Ascending aorta (tissue), 2 donors: ENCODE measurements around the gene CCER1. TPM values are rescaled to one million over a fixed set of nuclear protein-coding genes. Genes with fewer than 3 reads are reported as not detected.
"Not testable (repeated sequence)": the region's sequence is repeated elsewhere in the genome, so short reads cannot be mapped to it uniquely, and the experiment has no call there.

Experiments used
- DNase-seq, 2 donors: peaks; one replicate each; pipeline ENCODE4 v3.0.0-alpha.2; 2019; ENCODE audit warnings: low spot score in 2 of 2
- H3K27ac ChIP-seq, 2 donors: fragments of 200-600 bp; sonication (generic); one replicate each; pipeline ENCODE4 v1.5.1; 2016 to 2017; ENCODE audit warnings: mild to moderate bottlenecking in 1 of 2
- H3K27me3 ChIP-seq: fragments of 200-600 bp; sonication (generic); one replicate; pipeline ENCODE4 v1.5.1; 2017
- H3K36me3 ChIP-seq, 2 donors: fragments of 200-600 bp; sonication (generic); one replicate each; pipeline ENCODE4 v1.5.1; 2016
- H3K4me1 ChIP-seq, 2 donors: fragments of 200-600 bp; sonication (generic); one replicate each; pipeline ENCODE4 v1.5.1; 2016 to 2017; ENCODE audit warnings: mild to moderate bottlenecking in 1 of 2
- H3K4me3 ChIP-seq, 2 donors: fragments of 200-600 bp; sonication (generic); one replicate each; pipeline ENCODE4 v1.5.1; 2016 to 2017; ENCODE audit warnings: mild to moderate bottlenecking in 1 of 2
- H3K9me3 ChIP-seq, 2 donors: fragments of 200-600 bp; sonication (generic); one replicate each; pipeline ENCODE4 v1.5.1; 2016
- CTCF ChIP-seq, 3 experiments: fragments of 200-600 bp in 2 of 3; fragments of 450-650 bp in 1 of 3; sonication (generic) in 2 of 3; IDR thresholded peaks; one replicate each; pipeline ENCODE4 v1.5.1; 2016 to 2019; ENCODE audit warnings: antibody characterized with exemption in 3 of 3, mild to moderate bottlenecking in 1 of 3, moderate library complexity in 1 of 3
- intact Hi-C: fragments of 100-400 bp; cut with DNase I; formaldehyde crosslinking; loops from one replicate; pipeline ENCODE4 v1.15.1; 2023
- total RNA-seq: library from RNA; depleted of rRNA; stranded (reverse); fragments of >200 nt; gene quantifications from one replicate; pipeline ENCODE4 v1.1.0, GENCODE V29; 2016

The CCER1 gene
- total RNA-seq, 1 donor from 2014 or later = not detected

GRCh38 chr12:90995010-90995409 lies 40.0 kb upstream of the CCER1 start:
- no peak overlapping the region for H3K4me3 ChIP-seq

GRCh38 chr12:90991952-90992465 lies 37.0 kb upstream of the CCER1 start:
- no peaks in the 10 kb centered on the region for H3K9me3 ChIP-seq
- no peaks in the 10 kb centered on the region for H3K36me3 ChIP-seq
- no peaks in the 10 kb centered on the region for H3K27me3 ChIP-seq
- no peaks in the 10 kb centered on the region for H3K4me1 ChIP-seq
- no peak for TF ChIP-seq CTCF (IDR thresholded peaks at IDR 0.05)
- no peak for DNase-seq
- no peak overlapping the region for H3K27ac ChIP-seq
- intact Hi-C loops = no loop called here
- H3K4me3 ChIP-seq = no peak overlapping the region

More at GRCh38 chr12:90995010-90995409, 40.0 kb upstream of the CCER1 start:
- intact Hi-C loops = no loop called here
- TF ChIP-seq CTCF (IDR thresholded peaks at IDR 0.05) = no peak
- no peaks in the 10 kb centered on the region for H3K36me3 ChIP-seq
- DNase-seq = no peak
- no peaks in the 10 kb centered on the region for H3K27me3 ChIP-seq
- H3K4me1 ChIP-seq = no peaks in the 10 kb centered on the region
- H3K9me3 ChIP-seq = no peaks in the 10 kb centered on the region
- H3K27ac ChIP-seq = no peak overlapping the region

GRCh38 chr12:90990611-90991010 lies 35.6 kb upstream of the CCER1 start:
- intact Hi-C loops = no loop called here
- H3K4me1 ChIP-seq = no peaks in the 10 kb centered on the region

GRCh38 chr12:90989686-90990111 lies 34.7 kb upstream of the CCER1 start:
- no peaks in the 10 kb centered on the region for H3K36me3 ChIP-seq
- H3K27ac ChIP-seq = no peak overlapping the region
- H3K4me3 ChIP-seq = no peak overlapping the region
- H3K9me3 ChIP-seq = no peaks in the 10 kb centered on the region
- intact Hi-C loops = no loop called here
- DNase-seq = no peak
- no peak for TF ChIP-seq CTCF (IDR thresholded peaks at IDR 0.05)
- H3K4me1 ChIP-seq = no peaks in the 10 kb centered on the region
- no peaks in the 10 kb centered on the region for H3K27me3 ChIP-seq

More at GRCh38 chr12:90990611-90991010, 35.6 kb upstream of the CCER1 start:
- no peak for TF ChIP-seq CTCF (IDR thresholded peaks at IDR 0.05)
- no peak overlapping the region for H3K27ac ChIP-seq
- H3K9me3 ChIP-seq = no peaks in the 10 kb centered on the region
- H3K27me3 ChIP-seq = no peaks in the 10 kb centered on the region
- H3K36me3 ChIP-seq = no peaks in the 10 kb centered on the region
- DNase-seq = no peak
- no peak overlapping the region for H3K4me3 ChIP-seq

GRCh38 chr12:90987520-90987919 lies 32.5 kb upstream of the CCER1 start:
- no peak overlapping the region for H3K27ac ChIP-seq
- no peak for DNase-seq
- no peaks in the 10 kb centered on the region for H3K9me3 ChIP-seq
- no peaks in the 10 kb centered on the region for H3K27me3 ChIP-seq
- intact Hi-C loops = no loop called here
- no peaks in the 10 kb centered on the region for H3K36me3 ChIP-seq
- H3K4me1 ChIP-seq = no peaks in the 10 kb centered on the region
- no peak for TF ChIP-seq CTCF (IDR thresholded peaks at IDR 0.05)
- no peak overlapping the region for H3K4me3 ChIP-seq

GRCh38 chr12:90987101-90987500 lies 32.1 kb upstream of the CCER1 start:
- intact Hi-C loops = no loop called here
- Histone ChIP-seq H3K27ac (no peak overlapping the region), H3K9me3 (no peaks in the 10 kb centered on the region), H3K27me3 (no peaks in the 10 kb centered on the region), H3K4me1 (no peaks in the 10 kb centered on the region), H3K36me3 (no peaks in the 10 kb centered on the region), H3K4me3 (no peak overlapping the region)
- DNase-seq = no peak
- TF ChIP-seq CTCF (IDR thresholded peaks at IDR 0.05) = no peak

GRCh38 chr12:90985331-90985730 lies 30.4 kb upstream of the CCER1 start:
- H3K4me3 ChIP-seq, H3K4me1 ChIP-seq, H3K9me3 ChIP-seq, H3K27ac ChIP-seq, intact Hi-C loops, H3K36me3 ChIP-seq, H3K27me3 ChIP-seq, DNase-seq: not testable (repeated sequence)
